NCI-H1436 treated with DMSO at 0.1 percent for 48 hours (cell line): ENCODE data around the gene DRD4.

Experiments
- DNase-seq: peaks from one replicate; lab custom pipeline; 2025; lab: John Stamatoyannopoulos, UW

The DRD4 gene

DNA sequence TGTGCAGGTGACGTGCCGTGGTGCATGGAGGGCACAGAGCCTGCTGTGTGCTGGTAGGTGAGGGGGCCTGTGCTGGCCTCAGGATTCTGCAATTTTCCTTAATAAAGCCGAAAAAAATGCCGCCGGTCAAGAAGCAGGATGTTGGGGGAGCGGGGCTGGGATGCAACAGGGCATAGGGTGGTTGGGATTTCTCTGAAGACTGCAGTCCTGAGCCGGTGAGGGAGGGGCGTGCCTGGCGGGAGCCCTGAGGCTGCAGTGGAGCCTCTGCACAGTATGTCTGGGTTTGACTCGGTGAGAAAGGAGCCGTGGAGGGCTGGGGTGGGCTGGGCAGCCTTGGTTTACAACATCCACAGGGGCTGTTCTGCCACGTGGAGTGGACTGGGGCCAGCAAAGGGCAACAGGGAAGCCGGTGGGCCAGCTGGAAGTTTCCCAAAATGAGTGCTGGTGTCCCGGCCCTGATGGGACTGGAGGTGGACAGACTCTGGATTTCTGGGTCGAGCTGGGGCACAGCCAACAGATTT lies 13.7 kb upstream of the DRD4 start:
- DNase-seq: no peak

DNA sequence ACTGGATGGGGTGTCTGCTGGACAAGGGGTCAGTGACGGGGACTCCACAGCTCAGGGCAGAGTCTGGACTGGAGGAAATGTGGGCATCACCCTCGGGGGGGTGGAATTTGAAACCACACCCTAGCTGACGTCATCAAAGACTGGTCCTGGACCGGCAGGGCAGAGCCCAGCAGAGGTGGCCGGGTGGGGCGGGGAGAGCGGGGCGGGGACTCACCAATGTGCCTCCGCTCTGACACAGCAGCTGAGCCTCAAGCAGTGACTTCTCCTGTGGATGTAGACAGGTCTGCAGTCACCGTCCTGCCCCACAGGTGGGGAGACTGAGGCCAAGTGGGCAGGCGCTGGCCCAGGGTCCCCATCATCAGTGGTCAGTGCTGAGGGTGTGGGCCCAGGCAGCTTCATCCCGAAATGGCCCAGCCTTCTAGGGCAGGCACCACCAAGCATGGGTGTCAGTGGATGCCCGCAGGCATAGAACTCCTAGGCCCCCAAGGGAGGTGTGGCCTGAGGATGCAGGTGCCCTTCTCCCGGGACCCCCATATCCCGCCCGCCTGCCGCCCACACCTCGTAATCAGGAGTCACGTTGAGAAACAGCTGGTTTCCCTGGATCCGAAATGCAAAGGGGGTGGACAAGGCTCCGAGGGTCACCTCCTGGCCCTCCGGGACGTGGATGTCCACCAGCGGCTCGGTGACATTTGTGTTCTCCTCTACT lies 12.9 kb upstream of the DRD4 start:
- no peak for DNase-seq

DNA sequence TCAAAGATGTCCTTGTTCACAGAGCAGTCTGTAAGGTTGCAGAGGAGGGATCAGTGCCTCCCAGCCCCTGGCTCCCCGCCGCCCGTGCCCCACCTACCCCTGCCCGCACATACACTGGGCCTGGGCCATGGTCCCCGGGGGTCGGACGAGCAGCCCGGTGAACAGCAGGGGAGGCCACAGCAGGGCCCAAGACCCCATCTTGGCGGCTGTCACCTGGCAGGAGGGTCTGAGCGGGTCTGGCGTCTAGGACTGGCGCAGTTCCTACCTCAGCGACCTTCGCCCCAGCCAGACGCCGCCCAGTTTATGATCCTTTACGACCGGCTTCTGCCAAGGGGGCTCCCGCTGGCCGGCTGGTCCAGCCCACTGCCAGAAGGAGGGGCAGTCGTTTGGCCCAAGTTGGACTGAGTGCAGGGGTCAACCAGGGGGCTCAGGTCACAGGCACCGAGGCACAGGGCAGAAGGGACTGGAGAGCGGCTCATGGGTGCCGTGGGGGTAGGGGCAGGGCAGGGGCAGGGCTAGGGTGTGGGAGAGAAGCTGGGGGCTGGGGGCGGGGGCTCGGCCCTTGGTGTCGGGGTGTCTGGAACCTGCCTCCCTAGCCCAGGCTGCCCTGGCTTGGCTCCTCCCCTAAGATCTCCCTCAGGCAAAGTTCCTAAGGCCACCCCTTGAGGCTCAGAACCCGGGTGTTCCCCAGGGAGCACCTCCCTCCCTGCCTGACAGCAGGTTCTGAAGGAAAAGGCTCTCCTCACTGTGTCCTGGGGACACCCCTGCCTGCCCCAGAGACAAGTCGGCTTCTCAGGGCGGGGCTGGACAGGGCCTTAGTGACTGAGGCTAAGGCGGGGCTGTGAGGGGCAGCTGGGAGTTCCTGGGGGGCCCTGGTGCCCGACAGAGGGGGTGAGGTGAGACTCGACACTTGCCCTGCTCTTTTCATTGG lies 12.1 kb upstream of the DRD4 start, which contains the start of gene CDHR5:
Gene CDHR5 (minus strand): TSS at position 251 of the 931 bp plus-strand sequence. CDS start 53 bp downstream, at position 198.
- no peak for DNase-seq

DNA sequence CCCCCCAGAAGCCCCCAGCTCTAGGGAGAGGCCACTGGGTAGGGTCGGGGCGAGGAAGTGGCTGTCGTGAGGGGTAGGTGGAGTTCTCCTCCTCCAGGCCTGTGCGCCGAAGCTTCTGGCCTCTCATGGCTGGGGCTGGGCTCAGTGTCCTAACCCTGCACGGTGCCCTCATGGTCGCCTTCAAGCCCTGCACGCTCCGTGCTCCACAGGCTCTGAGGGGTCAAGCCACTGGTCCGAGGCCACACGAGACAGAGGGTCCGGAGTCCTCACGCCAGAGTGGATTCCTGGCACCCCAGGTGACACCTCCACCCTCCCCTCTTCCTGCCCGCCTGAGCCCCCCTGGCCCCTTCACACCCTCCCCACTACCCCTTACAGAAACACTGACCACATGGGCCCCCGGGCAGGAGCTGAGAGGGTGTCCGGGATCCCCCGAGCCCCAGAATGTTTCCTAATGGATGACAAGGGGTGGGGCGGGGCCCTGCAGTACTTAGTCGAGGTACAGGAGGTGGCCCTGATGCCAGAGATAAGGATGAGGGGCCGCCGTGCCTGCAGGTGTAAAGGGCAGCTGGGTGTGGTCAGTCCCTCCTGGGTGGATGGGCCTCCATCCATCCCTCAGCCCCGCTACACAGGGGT lies 11.3 kb upstream of the DRD4 start:
- DNase-seq: no peak

DNA sequence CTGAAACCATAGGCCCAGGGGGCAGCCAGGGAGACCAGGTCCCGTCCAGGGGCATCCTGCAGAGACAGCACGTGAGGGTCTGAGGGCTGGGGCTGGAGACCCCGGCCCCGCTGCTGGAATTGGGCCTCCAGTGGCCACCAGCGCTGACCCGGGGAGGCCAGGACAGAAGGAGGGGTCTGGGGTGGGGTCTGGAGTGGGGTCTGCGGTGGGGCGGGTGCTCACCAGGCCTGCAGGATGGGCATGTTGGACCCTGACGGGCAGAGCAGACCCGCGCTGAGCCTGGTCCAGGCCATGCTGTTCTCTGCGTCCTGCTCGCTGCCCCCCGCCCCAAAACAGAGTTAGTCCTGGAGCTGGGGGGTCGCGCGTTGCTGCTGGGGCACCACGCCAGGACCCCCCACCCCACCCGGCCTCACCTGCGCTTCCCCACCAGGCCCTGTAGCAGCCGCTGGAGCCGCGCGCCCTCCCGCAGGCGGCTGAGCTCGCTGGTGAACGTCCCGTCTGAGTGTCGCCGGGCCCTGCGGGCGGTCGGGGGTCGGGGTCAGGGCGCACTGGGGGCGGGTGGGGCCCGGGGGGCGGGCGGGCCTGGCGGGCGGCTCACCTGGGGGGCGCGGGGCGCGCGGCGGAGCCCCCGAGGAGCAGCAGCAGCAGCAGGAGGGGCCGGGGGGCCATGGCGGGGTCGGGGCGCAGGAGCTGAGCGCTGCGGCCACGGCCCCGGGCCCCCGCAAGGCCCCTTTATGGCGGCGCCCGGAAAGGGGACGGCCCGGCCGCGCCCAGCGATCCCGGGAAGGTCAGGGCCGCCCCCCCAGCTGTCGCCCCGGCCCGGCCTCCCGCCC lies 10.4 kb upstream of the DRD4 start, which contains the start of gene SCT:
Gene SCT (minus strand): TSS at position 707 of the 833 bp plus-strand sequence. CDS start 38 bp downstream, at position 669.
- DNase-seq: no peak

DNA sequence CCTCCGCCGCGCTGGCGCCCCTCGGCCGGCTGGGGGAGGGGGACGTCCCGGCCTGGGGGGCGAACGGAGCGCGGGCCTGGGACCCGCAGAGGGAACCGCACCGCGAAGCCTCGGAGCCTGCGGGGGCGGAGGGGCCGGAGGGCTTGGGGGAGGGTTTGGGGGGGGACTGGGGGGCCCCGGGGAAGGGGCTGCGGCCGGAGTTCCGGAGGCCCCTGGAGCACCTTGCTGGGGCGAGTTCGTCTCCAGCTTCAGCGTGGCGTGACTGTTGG lies 9.8 kb upstream of the DRD4 start:
- DNase-seq: no peak

DNA sequence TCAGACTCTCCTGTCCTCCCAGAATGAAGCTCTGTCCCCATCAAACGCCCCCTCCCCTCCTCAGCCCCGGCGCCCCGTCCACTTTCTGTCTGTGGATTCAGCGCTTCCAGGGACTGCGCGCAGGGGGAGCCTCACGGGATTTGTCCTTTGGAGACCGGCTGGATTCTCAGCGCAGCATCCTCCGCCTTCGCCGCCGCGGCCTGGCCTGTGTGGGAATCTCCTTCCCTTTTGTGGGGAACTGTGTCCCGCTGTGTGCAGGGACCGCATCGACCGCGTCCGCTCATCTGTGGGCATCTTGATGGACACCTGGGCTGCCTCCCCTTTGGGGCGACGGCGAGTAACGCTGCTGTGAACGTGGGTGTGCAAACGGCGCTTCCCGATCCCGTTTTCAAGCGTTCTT lies 9.0 kb upstream of the DRD4 start:
- no peak for DNase-seq

DNA sequence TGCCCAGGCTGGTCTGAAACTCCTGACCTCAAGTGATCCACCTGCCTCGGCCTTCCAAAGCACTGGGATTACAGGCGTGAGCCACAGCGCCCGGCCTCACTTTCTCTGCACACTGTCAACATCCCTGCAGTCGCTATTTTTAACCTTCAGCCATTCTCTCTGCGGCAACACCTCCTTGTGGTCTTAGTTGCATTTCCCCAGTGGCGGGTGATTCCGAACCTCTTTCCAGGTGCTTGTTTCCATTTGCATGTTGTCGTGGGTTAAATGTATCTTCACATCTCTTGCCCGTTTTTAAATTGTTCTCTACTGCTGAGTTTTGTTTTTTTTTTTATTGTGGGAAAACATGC lies 7.9 kb upstream of the DRD4 start:
- no peak for DNase-seq

DNA sequence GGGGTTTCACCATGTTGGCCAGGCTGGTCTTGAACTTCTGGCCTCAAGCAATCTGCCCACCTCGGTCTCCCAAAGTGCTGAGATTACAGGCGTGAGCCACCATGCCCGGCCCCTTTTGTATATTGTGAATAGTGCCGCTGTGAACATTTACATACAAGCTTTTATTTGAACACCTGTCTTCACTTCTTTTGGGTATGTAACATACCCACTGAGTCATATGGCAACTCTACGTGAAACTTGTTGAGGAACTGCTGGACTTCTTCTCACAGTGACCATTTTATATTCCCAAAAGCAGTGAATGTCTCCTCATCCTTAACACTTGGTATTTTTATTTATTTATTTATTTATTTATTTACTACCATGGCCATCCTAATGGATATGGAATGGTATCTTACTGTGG lies 6.2 kb upstream of the DRD4 start:
- no peak for DNase-seq

DNA sequence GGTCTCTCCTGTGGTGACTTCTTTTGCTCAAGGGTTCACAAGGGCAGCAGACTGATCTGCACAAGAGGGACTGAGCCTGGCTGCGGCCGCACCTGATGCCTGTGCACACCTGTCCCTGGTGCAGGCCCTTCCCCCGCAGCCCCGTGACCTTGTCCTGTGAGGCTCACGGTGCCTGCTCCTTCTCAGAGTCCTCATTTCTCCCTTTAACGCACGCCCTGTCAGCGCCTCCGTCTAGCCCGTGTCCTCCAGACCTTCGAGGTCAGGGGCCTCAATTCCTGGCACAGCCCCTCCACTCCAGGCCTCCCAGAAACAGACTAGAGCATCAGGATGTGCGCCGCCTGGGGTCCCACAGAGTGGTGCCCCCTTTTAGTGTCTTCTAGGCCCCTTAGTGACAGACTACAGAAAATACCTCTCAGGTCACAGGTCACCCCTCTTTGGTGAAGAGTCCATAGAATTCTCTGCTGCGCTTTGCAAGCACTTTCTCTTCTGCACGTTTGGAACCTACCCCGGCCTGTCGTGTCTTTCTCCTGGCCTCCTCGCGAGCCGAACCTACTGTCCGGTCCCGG lies 1.0 kb upstream of the DRD4 start:
- no peak for DNase-seq

DNA sequence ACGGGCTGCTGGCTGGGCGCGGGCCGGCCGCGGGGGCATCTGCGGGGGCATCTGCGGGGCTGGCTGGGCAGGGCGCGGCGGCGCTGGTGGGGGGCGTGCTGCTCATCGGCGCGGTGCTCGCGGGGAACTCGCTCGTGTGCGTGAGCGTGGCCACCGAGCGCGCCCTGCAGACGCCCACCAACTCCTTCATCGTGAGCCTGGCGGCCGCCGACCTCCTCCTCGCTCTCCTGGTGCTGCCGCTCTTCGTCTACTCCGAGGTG lies 194 bp downstream of the DRD4 start:
- DNase-seq: no peak

DNA sequence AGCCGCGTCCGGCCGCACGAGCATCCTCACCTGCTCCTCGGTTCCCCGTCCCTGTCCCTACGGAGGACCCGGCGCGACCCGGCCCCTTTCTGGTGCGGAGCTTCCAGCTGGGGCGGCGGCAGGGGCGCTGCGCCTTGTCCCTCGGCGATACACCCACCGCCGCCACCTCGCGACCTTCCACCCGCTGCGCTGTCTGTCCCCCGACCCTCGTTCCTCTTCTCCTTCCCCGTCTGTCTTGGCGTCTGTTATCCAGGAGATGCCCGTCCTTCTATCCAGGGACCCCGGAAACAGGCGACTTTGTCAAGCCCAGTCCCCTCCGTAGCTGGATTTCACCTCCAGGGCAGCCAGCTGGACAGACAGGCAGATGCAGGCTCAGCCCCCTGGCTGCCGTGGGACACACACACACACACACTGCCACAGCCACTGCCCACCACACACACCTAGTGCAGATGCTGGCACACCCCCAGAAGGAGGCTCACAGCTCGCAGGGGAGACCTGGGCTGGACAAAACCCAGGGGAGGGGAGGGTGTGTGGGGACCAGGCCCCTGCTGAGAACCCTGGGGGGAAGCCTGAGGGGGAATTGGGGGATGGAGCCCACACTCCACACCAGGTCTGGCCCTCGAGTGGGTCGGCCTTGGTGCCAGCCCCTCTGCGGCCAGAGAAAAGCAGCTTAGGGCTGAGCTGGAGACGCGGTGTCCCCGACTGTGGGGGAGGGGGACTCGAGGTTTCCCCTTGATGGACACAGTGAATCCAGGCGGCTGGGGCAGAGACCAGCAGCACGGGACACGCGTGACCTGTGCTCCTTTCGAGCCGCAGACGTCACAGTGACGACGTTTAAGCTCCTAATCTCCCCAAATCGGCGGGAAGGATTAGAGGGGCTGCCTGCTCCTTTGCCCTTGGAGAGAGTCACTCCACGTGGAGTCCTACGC lies 788 bp downstream of the DRD4 start:
- no peak for DNase-seq

DNA sequence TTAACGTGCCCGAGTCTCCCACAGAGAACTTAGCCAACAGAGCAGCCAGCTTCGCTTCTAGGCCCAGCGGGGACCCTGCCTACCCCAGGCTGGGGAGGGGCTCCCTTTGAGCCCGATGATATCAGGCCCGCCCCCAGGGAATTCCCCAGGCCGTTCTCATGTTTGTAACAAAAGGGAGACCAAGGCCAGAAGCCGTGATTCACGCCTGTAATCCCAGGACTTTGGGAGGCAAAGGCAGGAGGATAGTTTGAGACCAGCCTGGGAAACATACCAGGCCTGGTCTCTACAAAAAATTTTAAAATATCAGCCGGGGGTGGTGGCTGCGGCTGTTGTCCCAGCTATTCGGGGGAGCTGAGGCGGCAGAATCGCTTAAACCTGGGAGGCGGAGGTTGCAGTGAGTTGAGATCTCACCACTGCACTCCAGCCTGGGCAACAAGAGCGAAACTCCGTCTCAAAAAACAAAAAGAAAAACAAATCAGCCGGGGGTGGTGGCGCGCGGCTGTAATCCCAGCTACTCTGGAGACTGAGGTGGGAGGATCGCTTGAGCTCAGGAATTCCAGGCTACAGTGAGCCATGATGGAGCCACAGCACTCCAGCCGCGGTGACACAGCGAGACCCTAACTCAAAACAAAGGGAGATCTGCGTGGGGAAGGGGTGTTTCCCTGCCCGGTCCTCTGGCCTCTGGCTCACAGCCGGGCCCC lies 1.7 kb downstream of the DRD4 start:
- no peak for DNase-seq

DNA sequence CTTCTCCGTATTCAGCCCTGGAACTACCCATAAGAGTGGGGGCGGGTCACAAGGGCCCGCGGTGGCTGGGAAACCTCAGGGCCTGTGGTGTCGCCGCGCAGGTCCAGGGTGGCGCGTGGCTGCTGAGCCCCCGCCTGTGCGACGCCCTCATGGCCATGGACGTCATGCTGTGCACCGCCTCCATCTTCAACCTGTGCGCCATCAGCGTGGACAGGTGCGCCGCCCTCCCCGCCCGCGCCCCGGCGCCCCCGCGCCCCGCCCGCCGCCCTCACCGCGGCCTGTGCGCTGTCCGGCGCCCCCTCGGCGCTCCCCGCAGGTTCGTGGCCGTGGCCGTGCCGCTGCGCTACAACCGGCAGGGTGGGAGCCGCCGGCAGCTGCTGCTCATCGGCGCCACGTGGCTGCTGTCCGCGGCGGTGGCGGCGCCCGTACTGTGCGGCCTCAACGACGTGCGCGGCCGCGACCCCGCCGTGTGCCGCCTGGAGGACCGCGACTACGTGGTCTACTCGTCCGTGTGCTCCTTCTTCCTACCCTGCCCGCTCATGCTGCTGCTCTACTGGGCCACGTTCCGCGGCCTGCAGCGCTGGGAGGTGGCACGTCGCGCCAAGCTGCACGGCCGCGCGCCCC lies 2.4 kb downstream of the DRD4 start:
- DNase-seq: no peak

DNA sequence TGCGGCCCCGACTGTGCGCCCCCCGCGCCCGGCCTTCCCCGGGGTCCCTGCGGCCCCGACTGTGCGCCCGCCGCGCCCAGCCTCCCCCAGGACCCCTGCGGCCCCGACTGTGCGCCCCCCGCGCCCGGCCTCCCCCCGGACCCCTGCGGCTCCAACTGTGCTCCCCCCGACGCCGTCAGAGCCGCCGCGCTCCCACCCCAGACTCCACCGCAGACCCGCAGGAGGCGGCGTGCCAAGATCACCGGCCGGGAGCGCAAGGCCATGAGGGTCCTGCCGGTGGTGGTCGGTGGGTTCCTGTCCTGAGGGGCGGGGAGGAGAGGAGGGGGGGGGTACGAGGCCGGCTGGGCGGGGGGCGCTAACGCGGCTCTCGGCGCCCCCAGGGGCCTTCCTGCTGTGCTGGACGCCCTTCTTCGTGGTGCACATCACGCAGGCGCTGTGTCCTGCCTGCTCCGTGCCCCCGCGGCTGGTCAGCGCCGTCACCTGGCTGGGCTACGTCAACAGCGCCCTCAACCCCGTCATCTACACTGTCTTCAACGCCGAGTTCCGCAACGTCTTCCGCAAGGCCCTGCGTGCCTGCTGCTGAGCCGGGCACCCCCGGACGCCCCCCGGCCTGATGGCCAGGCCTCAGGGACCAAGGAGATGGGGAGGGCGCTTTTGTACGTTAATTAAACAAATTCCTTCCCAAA lies 3.1 kb downstream of the DRD4 start:
- DNase-seq: no peak

DNA sequence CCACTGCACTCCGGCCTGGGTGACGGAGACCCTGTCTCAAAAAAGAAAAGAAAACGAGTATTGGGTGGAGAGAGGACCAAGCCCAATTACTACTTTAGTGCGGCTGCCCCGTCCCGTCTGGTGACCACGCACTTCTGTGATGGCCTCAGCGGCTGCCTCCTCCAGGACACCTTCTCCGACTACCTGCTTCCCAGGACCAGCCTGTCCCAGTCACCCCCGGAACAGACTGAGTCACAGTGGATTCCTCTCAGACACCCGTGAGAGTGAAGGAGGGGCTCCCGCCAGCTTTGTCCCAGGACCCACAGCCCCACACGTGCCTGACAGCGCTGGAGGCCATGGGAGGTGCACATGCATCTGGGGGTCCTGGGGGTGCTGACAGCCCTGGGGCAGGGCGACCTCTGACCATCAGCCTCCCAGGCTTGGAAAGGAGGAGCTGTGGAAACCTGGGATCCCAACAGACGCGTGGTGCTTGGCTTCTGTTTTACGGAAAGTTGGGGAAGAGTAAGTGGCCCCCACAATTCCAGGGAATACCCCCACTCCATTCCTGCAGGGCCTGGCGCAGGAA lies 4.8 kb downstream of the DRD4 start:
- no peak for DNase-seq

DNA sequence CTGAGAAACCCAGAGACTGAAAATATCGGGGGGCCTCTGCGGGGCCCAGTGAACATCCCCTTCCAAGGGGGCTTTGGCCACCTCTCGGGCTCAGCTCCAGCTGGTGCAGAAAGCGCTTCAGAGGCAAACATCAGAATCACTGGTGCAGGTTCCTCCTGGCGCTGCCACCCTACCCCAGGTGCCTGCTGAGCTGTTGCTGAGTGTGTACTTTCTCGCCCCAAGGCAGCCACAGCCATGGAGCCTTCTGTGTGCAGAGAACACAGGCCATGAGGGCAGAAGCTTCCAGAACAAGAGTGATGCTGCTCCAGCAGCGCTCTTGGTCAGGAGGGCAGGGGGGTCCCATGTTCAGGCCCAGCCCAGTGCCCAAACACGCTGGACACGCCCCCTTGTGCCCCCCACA lies 6.3 kb downstream of the DRD4 start:
- no peak for DNase-seq

DNA sequence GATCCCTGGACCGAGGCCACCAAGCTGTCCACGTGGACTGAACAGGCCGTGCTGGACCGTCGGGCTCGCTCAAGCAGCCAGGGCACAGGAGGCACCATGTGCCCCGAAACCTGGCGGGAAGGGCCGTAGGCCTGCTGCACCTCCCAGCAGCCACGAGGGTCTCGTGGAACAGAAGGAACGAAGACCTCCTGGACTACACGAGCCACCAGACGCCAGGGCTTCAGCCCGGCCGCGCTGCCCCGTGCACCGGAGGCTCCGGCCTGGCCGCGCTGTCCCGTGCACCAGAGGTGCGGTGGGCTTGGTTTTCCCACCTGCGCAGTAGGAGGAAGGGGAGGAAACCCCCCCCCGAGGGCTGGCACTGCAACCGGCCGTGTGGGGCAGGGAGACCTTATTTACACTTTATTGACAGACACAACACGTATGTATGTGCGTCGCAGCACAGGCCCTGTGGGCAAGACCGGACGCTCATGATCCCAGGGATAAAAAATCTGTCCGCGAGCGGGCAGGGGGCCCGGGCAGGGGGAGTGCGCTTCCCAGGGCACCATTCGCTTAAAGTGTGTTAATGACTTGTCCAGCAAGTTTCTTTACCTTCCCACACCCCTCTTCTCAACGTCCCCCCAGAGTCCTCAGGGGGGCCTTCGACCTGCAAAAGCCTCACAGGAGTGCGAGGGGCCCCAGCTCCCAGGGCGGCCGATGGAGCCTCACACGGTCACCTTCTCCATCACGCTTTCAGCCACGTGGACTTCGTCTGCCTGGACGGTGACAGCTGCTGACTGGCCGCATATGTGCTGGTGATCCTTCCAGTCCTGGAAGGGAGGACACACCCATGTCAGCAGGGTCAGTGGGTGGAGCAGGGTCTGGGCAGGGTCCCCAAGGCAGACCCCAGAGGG lies 7.0 kb downstream of the DRD4 start:
- DNase-seq: no peak
